Ovary (tissue), 3 donors: Measurements from ENCODE around the gene ZNF622.

ENCODE experiments used
- CTCF ChIP-seq, 3 donors: fragments of 450-650 bp in 2 of 3; fragments of 200-600 bp in 1 of 3; IDR thresholded peaks; one replicate each; pipeline versions ENCODE4 v1.5.1 to v1.8.0; 2016 to 2022; ENCODE audit warnings: antibody characterized with exemption in 3 of 3, mild to moderate bottlenecking in 1 of 3
- POLR2A ChIP-seq: fragments of 450-650 bp; IDR thresholded peaks from one replicate; pipeline ENCODE4 v1.6.1; 2017; ENCODE audit warnings: antibody characterized with exemption, mild to moderate bottlenecking, moderate library complexity
- donor health status: DM: no; HTN: no; CAD: no.

GRCh38 chr5:16417398-16418074 lies 48.1 kb downstream of the ZNF622 start:
- TF ChIP-seq CTCF (IDR thresholded peaks at IDR 0.05) (no peak), POLR2A (no peak)
